Measurements from ENCODE around the gene DUSP22.
"Not testable (repeated sequence)": the region's sequence is repeated elsewhere in the genome, so short reads cannot be mapped to it uniquely, and the experiment has no call there.

DUSP22 gene

GRCh38 chr6:291697-292505 lies at the start of gene DUSP22:
DUSP22 (plus strand) TSS chr6:292487; CDS start chr6:292540, 53 bp downstream.
- peak; percentile 80 for DNase-seq (ENCODE audit: low read depth)

GRCh38 chr6:246352-246751 lies 45.9 kb upstream of the DUSP22 start:
- no peak for DNase-seq (ENCODE audit: low read depth)

GRCh38 chr6:247351-247750 lies 44.9 kb upstream of the DUSP22 start:
- no peak for DNase-seq (ENCODE audit: low read depth)

- DNase-seq (ENCODE audit: low read depth), result not testable (repeated sequence)
These were observed 44.2 kb upstream of the DUSP22 start for GRCh38 chr6:248046-248445.

GRCh38 chr6:250676-251075 lies 41.6 kb upstream of the DUSP22 start:
- no peak for DNase-seq (ENCODE audit: low read depth)

- DNase-seq (ENCODE audit: low read depth), result no peak
These were observed 40.4 kb upstream of the DUSP22 start for GRCh38 chr6:251920-252319.

- DNase-seq (ENCODE audit: low read depth), result no peak
These were observed 39.3 kb upstream of the DUSP22 start for GRCh38 chr6:252775-253535.

GRCh38 chr6:254016-254415 lies 38.3 kb upstream of the DUSP22 start:
- no peak for DNase-seq (ENCODE audit: low read depth)

GRCh38 chr6:255041-255750 lies 37.1 kb upstream of the DUSP22 start:
- no peak for DNase-seq (ENCODE audit: low read depth)

- no peak for DNase-seq (ENCODE audit: low read depth)
These were observed 36.6 kb upstream of the DUSP22 start for GRCh38 chr6:255751-256083.

- DNase-seq (ENCODE audit: low read depth), result no peak
These were observed 36.1 kb upstream of the DUSP22 start for GRCh38 chr6:256169-256568.

GRCh38 chr6:257031-257725 lies 35.1 kb upstream of the DUSP22 start:
- DNase-seq (ENCODE audit: low read depth), result no peak

- DNase-seq (ENCODE audit: low read depth), result no peak
These were observed 34.5 kb upstream of the DUSP22 start for GRCh38 chr6:257774-258173.

GRCh38 chr6:259316-259715 lies 33.0 kb upstream of the DUSP22 start:
- no peak for DNase-seq (ENCODE audit: low read depth)

- DNase-seq (ENCODE audit: low read depth), result no peak
These were observed 32.3 kb upstream of the DUSP22 start for GRCh38 chr6:259901-260508.

- no peak for DNase-seq (ENCODE audit: low read depth)
These were observed 27.7 kb upstream of the DUSP22 start for GRCh38 chr6:264626-265025.

- no peak for DNase-seq (ENCODE audit: low read depth)
These were observed 23.8 kb upstream of the DUSP22 start for GRCh38 chr6:268394-268935.

- DNase-seq (ENCODE audit: low read depth), result no peak
These were observed 18.7 kb upstream of the DUSP22 start for GRCh38 chr6:273551-274058.

- no peak for DNase-seq (ENCODE audit: low read depth)
These were observed 14.5 kb upstream of the DUSP22 start for GRCh38 chr6:277746-278145.

- DNase-seq (ENCODE audit: low read depth), result no peak
These were observed 13.8 kb upstream of the DUSP22 start for GRCh38 chr6:278494-278893.

GRCh38 chr6:279341-280029 lies 12.8 kb upstream of the DUSP22 start:
- no peak for DNase-seq (ENCODE audit: low read depth)

All from T-helper 22 cell (primary cell).